Renal cortex interstitium (tissue), 11 donors: Measurements from ENCODE around the gene GLYAT. TPM values are rescaled to one million over a fixed set of nuclear protein-coding genes. Genes with fewer than 3 reads are reported as not detected.
A peak's percentile ranks its signal among the peaks of the same experiment; 100 is the strongest.

Source experiments
- DNase-seq, 11 donors: peaks; one replicate each; pipeline ENCODE4 v3.0.0-alpha.2; 2013; ENCODE audit warnings: low read depth in 9 of 11, low spot score in 4 of 11; ENCODE audit errors: extremely low read depth in 1 of 11
- polyA plus RNA-seq, 3 donors: library from polyadenylated mRNA; unstranded; fragments of 120-200 nt; gene quantifications; one replicate each; pipeline ENCODE4 v1.2.1, GENCODE V29; 2013; ENCODE audit not compliant: insufficient read length in 3 of 3

The GLYAT gene
- polyA plus RNA-seq, 3 donors: 156 to 192 (median 168) TPM

DNA sequence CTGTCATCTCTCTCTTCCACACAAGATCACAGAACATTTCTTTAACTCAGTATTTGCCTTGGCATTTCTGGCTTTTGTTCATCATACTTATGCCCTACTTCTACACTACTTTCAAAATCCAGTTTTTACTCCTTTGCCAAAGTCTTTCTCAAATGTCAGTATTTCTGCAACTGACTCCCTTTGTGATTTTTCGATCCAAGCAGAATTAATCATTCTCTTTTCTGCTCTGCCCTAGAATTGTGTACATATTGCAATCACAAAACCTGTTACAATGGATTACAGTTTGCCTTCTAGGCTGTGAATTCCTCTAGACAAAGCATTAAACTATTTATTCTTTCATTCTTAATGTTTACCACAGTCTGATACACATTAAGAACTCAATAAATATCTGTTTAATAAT, 33.3 kb upstream of the GLYAT start:
- DNase-seq: no peak

DNA sequence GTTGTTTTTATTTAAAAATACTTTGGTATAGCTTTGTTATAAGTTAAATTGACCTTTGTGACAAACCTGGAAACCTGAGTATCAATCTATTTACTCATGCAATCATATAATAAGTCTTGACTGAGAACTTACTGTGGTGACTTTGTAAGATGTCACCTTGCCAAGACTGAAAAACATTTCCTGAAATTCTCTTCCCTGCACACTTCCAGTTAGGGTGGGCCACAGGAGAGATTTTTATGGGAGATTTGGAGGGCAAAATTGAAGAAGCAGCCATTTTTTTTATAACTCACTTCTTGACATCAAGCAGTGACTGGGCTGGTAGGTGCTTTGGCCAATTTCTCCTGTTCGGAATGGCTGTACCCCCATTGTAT, 31.4 kb upstream of the GLYAT start:
- DNase-seq: no peak

DNA sequence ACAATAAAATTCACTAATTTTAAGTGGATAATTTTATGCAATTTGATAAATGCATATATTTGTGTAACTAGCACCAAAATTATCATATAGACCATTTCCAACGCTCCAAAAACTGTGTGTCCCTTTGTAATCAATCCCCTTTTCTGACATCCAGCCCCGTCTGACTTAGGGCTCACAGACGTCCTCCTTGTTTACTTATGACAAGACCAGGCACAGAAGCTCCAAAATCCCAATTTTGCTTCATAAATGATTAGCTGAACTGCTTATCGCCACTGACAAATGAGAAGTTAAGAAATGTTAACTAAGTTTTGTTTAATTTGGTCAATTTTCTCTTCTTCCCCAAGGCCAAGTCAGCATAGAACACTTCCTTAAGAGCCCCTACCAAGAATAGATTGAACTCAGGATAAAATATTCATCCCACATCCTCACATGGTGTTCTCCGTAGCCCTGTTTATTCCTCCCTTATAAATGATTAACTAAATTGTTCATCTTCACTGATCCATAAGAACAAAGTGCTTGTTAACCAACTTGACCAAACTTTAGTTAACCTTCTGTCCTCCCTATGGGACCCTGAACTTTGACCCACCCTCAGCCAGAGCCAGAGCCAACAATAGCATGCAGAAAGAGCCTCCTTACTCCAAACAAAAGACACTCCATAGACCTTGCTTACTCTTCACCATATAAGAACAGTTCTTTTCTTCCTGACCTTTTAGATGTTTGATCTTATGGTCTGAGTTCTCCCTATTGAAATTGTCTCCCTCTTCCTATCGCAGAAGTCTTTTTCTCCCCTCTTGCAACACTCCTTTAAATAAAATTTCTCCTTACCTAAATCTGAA, 30.8 kb upstream of the GLYAT start:
- peak in 7 of 11 donors; percentile 3 to 58 (median 16) for DNase-seq

DNA sequence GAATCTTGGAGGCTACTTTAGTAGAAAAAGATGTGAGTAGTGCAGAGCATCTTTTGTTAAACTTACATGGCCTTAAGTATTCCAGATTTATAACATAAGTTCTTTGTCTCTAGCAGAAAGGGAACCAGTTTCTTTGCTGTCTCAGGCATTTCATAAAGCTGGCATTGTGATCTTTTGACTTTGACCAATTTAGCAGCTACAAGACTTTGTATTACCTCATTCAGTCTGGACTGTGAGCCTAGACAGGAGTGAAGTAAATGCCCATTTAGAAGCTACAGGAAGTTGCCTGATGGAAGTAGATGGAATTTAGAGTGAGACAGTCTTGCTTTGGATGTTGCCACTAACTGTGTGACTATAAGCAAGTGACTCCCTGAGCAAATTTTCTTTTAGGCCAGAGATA, 25.7 kb upstream of the GLYAT start:
- DNase-seq: no peak

DNA sequence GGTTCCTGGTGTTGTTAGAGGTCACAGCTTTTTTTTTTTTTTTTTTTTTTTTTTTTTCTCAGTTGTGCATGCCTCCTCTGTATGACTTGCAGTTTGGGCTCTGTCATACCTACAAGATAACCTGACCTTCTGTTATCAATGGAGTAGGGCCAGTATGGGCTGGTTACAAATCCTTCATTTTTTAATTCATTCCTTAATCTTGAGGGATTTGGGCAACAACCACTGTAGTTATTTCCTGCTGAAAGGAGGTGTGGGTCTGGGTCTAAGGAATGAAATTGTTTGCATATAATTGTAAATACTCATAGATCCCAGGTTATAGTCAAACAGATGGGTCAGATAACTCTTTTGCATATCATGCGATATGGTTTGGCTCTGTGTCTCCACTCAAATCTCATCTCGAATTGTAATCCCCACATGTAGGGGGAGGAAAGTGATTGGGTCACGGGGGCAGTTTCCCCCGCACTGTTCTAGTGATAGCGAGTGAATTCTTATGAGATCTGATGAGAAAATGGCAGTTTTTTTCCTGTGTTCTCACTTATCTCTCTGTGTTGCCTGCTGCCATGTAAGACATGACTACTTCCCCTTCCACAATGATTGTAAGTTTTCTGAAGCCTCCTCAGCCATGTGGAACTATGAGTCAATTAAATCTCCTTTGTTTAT, 14.1 kb upstream of the GLYAT start:
- no peak for DNase-seq

DNA sequence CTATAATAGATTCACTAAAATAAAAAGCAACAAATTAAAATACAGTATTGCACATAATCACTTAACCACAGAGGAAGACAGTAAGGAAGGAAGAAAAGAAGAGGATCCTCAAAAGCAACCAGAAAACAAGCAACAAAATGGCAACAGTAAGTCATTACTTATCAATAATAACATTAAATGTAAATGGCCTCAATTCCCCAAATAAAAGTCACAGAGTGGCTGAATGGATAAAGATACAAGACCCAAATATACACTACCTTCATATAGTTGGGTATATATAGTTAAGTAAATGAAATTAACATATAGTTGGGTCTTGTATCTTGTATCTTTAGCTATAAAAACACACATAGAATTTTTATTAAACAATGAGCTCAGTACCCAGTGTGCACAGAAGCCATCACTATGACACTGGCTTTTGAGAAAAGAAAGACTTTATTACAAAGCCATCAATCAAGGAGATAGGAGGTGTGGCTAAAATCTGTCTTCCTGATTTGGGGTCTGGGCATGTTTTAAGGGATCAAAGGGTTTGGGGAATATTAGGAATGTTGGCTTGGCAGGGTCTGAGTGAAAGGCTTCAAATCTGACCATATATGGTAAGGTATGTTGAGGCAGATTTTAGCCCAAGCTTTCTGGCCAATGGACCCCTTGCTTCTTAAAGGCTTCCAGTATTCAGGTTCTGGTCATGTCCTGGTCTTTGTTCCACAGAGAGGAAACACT, 13.4 kb upstream of the GLYAT start:
- no peak for DNase-seq

DNA sequence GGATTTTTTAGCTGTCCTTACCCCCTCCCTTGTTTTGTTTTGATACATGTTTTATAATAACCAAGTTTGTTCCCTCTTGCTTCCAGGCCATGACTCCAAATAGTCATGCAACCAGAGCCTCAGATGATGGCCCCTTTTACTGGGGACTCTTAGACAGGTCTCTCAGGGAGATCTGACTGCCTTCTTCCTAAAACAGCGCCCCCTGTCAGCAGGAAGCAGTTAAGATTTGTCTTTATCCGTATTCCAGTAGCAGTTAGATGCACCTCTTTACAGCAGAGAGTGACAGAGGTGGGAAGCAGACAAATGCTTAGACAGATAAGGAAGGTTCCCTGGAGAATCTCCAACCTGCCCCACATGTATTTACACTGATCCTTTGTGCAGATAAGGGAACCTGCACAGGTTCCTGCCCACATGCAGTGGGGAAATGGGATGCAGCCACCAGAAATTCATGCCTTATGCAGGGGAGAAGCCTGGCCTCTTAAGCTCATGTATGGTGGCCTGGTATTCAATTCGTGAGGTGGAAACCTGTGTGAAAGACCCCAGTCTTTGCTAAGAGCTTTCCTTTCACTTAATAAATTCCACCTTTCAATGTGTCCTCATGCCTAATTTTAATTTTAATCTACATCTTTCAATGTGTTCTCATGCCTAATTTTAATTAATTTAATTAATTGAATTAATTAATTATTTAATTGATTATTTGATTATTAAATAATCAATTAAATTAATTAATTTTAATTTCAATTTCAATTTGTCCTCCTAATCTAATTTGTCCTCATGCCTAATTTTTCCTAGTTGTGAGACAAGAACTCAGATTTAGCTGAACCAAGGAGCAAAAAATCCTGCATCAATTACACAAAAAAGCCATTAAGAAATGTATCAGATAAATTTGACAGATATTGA, 11.5 kb upstream of the GLYAT start:
- DNase-seq: no peak

DNA sequence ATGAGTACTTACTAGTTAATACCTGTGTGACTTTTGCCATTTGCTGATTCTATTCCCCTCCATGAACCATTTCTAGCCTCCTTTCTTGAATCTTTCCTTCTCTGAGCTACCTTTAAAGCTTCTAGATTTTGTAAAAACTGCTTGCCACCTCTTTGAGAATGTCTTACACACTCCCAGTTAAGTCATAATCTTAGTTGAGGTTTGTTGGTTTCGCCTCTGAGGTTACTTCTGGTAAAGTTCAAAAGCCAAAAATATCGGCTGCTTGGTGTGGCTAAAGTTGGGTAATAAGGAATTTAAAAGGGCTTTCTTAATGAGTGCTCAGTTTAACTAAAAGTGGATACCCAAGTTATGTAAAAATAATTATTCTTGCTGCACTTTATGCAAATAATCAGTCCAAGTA, 10.4 kb upstream of the GLYAT start:
- no peak for DNase-seq

DNA sequence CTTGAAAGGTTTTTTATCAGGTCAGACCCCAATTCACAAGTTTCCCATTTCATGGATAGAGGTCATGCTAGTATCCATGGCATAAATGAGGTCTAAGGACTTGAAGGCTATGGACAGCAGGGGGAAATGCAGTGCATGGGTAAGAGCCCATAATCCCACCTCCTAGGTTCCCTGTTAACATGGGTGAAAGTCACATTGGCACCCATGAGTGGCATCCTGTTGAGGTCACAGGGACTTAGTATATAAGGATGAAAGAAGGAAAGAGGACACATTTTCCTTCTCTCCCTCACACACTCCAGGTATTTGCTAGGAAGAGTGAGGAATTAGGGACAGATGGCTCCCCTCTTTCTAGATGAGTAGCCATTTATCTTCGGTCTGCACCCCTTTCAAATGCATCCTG, 9.4 kb upstream of the GLYAT start:
- no peak for DNase-seq

DNA sequence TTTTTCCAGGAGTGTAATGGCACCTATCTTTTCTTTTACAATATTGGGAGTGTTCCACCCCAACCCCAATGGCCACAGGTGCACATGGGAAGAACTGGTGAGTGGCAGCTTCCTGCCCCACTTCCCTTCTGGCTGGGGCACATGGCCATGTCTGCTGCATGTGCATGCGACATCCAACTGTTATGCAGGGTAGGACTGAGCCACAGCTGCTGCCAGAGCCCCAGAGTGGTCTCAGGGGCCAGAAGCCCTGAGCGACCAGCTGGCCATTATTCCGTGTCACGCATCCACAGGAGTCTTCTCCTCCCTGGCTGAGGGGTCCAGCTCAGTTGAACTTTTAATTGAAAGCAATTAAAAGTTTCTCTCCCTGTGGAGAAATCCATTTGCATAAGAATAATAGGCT, 8.7 kb upstream of the GLYAT start:
- no peak for DNase-seq

DNA sequence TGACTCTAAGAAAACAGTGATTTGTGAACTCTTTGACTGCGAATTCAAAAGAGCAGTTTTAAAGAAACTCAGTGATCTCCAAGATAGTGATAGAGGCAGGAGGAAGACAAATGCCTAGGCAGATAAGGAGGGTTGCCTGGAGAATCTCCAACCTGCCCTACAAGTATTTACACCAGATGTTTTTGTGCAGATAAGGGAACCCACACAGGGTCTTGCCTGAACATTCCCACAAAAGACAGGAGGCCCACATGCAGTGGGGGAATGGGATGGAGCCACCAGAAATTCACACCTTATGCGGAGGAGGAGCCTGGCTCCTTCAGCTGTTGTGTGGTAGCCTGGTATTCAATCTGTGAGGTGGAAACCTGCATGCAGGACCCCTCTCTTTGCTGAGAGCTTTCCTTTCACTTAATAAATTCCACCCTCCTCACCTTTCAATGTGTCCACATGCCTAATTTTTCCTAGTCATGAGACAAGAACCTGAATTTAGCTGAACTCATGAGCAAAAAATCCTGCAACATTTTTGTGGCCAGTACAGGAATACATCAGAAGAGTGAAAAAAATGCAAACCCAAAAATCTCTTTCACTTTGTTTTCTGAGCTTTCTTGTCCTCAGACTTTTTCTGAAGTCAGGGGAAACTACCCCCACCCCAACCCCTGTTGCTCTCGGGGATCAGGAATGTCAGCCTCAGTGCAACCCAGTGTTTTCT, 8.1 kb upstream of the GLYAT start:
- DNase-seq: no peak

DNA sequence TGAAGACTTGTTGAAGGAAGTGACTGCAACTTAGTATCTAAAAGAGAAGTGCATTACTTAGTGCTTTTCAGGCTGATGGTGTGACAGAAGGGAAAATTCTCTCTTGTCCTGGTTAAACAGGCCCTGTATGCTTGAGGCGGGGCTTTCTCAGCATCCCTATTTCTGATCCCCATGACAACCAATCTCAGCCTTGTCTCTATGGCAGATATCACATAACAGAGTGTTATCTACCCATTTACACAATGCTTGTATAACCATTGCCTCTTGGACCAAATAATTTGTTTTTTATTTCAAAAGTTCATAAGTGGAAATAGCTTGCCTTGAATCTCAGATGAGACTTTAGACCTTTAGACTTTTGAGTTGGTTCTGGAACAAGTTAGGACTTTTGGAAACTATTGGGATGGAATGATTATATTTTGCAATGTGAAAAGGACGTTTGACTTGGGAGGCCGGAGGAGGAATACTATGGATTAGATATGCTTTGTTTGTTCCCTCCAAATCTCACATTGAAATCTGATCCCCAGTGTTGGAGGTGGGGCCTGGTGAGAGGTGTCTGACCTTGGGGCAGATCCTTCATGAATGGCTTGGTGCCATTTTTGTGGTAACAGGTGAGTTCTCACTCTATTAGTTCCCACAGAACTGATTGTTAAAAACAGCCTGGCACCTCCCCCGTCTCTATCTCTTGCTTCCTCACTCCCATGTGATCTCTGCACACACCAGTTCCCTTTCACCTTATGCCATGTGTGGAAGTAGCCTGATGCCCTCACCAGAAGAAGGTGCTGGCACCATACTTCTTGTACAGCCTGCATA, 3.1 kb upstream of the GLYAT start:
- DNase-seq: no peak

DNA sequence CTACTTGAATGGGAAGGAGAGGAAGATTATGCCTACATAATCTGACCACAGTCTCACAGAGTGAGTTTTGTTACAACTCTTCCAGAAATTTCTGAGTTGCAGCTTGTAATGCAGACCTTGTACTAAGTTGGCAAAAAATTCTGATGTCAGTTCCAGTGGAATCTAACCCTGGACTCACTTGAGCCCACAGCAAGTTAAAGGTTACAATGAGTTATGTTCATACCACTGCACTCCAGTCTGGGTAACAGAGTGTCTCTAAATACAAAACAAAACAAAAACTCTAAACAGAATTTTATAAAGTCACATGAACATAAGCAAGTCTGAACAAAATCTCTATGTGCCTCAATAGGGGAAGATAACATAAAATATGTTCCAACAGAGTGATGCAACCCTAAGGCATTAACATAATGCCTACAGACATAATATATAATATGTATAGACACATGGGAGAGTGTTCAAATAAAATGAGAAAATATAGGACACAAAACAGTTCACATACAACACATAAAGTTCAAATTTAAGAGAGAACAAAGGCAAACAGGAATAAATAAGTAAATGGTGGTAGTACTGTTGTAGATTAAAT, 1.1 kb downstream of the GLYAT start:
- no peak for DNase-seq

DNA sequence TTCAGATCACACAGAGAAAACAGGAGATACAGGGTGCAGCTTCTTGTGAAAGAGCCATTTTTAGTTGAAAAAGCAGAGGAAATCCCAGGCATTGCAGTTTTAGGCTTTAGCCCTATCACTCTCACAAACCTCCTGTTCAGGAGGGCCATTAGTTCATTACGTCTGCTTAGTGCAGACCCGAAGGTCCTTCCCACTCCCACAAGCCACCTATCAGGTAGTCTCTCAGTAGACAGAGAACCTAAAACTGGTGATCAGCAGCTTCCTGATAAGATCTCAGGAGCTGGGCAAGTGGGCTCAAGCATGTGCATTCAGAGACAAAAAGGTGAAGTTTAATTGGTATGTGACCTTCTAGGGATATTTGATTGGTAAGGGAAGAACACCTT, 4.3 kb downstream of the GLYAT start:
- no peak for DNase-seq

DNA sequence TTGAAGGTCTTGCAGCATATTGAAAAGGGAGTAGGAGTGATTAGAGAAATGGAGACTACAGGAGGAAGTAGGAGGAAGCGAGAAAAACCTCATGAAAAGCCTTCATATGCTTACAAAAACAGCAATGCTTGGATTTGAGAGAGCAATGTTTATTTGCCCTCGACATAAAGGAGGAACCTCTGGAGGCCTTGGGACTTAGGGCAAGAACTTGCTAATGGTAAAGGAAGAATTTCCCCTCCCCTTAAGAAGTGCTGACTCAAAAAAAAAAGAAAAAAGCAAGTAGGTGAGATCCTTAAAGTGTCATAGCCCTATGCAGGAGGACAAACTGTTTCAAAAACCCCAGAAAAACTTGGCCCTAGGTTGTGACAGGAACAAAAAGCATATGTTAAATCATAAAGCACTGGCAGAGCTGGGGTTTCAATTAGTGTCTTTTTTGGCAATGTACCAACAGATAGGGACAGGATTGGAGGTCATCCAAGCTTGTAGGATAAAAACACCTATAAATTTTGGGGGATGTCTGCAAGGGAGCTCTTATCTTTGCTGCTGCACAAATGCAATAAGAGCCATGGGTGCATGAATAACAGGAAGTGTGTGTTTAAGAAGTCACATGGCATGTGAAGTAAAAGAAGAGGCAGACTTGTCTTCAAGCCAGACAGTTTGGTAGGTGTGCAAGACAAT, 4.9 kb downstream of the GLYAT start:
- peak in 1 of 11 donors; percentile 15 for DNase-seq

DNA sequence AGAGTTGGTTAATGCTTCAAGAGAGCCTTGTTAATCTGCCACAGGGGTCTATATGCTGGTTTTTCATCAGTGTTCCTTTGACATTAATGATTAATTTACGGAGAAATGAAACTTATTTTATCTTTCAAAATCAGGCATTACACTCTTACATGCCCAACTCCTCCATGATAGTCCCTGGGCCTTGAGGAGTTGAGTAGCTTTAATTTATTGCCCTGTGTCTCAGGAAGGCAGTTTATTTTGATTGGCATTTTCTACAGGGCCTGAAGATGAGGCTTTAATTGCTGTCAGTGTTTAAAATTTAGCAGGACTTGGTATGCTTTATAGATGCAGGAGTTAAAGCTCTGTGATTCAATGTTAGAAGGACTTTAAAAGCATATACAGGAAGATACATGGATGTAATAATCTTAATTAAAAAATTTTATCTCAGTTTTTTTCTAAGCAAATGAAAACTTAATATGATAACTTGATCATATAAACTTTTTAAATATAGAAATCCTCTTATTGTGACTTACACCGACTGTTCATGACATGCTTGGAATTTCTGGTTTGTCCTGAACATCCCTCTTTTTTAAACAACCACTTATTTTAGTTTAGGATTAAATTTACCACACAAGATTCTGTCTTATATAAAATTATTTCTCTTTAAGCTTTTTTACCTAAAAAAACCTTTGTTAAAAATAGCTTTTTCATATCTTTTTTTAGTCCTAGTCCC, 12.2 kb downstream of the GLYAT start:
- no peak for DNase-seq
